Activated T-cell treated with anti-CD3 and anti-CD28 coated beads, Interleukin-2, amount 50 U/mL, for 72 hours (primary cell): ENCODE results near the gene CRNKL1. TPM values are rescaled to one million over a fixed set of nuclear protein-coding genes. Genes with fewer than 3 reads are reported as not detected.
"Not testable (repeated sequence)": the region's sequence is repeated elsewhere in the genome, so short reads cannot be mapped to it uniquely, and the experiment has no call there.

Experiments
- ATAC-seq, 2 donors: fragments of 150-1000 bp; cut with Tn5 transposase; replicated peaks in 1 of 2; 2 replicates each; pipeline ENCODE4 v1.10.0; 2021; ENCODE audit warnings: moderate library complexity in 2 of 2, mild to moderate bottlenecking in 1 of 2
- DNase-seq, 2 donors: peaks; one replicate each; pipeline ENCODE4 v3.0.0; 2021 to 2022; ENCODE audit warnings: mixed read lengths in 1 of 2
- H3K27ac Mint-ChIP-seq: one replicate; pipeline ENCODE4 v1.8.0; 2022; ENCODE audit warnings: mild to moderate bottlenecking, moderate library complexity, mixed read lengths
- H3K27me3 Mint-ChIP-seq: one replicate; pipeline ENCODE4 v1.8.0; 2022; ENCODE audit warnings: low read depth, mixed read lengths
- H3K36me3 Mint-ChIP-seq, 2 donors: one replicate each; pipeline ENCODE4 v1.8.0; 2022; ENCODE audit warnings: mixed read lengths in 2 of 2, mild to moderate bottlenecking in 1 of 2; ENCODE audit not compliant: insufficient read depth in 2 of 2
- H3K4me1 Mint-ChIP-seq: one replicate; pipeline ENCODE4 v1.8.0; 2022; ENCODE audit warnings: low read depth, mixed read lengths
- H3K4me3 Mint-ChIP-seq, 2 donors: one replicate each; pipeline ENCODE4 v1.8.0; 2022; ENCODE audit warnings: mild to moderate bottlenecking in 2 of 2, mixed read lengths in 2 of 2, moderate library complexity in 2 of 2
- H3K9me3 Mint-ChIP-seq, 2 donors: one replicate each; pipeline ENCODE4 v1.8.0; 2022; ENCODE audit warnings: mixed read lengths in 2 of 2
- total RNA-seq, 2 donors: library from RNA; stranded (reverse); gene quantifications; one replicate each; pipeline ENCODE4 v1.2.3, GENCODE V29; 2022

CRNKL1 gene
- total RNA-seq, 2 donors from 2014 or later = 22.3 to 27.9 TPM

- H3K27ac Mint-ChIP-seq = no peak overlapping the region
- peak overlapping the region in 1 of 2 donors; percentile 43 for H3K4me3 Mint-ChIP-seq
- H3K4me1 Mint-ChIP-seq = peaks cover 37% of the 10 kb centered on the region
- no peaks in the 10 kb centered on the region for H3K27me3 Mint-ChIP-seq
- no peaks in the 10 kb centered on the region for H3K9me3 Mint-ChIP-seq
- DNase-seq (peak; percentile 27 to 36), ATAC-seq (no peak)
- peaks cover 0 to 8% of the 10 kb centered on the region in 2 donors for H3K36me3 Mint-ChIP-seq
Measured at GRCh38 chr20:20014659-20015058, 37.6 kb downstream of the CRNKL1 start.

- H3K27me3 Mint-ChIP-seq = peaks cover 9% of the 10 kb centered on the region
Measured at GRCh38 chr20:20012541-20012940, 39.7 kb downstream of the CRNKL1 start.

GRCh38 chr20:20010639-20011500 lies 41.4 kb downstream of the CRNKL1 start:
- H3K36me3 Mint-ChIP-seq = no peaks in the 10 kb centered on the region
- H3K4me1 Mint-ChIP-seq = peaks cover 11% of the 10 kb centered on the region
- no peak for DNase-seq
- no peak for ATAC-seq
- no peaks in the 10 kb centered on the region for H3K9me3 Mint-ChIP-seq
- H3K27ac Mint-ChIP-seq = no peak overlapping the region
- no peak overlapping the region for H3K4me3 Mint-ChIP-seq
- peaks cover 12% of the 10 kb centered on the region for H3K27me3 Mint-ChIP-seq

More at GRCh38 chr20:20012541-20012940, 39.7 kb downstream of the CRNKL1 start:
- no peak for DNase-seq
- no peak overlapping the region for H3K4me3 Mint-ChIP-seq
- H3K36me3 Mint-ChIP-seq = no peaks in the 10 kb centered on the region
- peaks cover 17% of the 10 kb centered on the region for H3K4me1 Mint-ChIP-seq
- no peak for ATAC-seq
- H3K9me3 Mint-ChIP-seq = no peaks in the 10 kb centered on the region
- H3K27ac Mint-ChIP-seq = no peak overlapping the region

- peaks cover 12% of the 10 kb centered on the region for H3K27me3 Mint-ChIP-seq
- H3K27ac Mint-ChIP-seq = no peak overlapping the region
- peaks cover 5% of the 10 kb centered on the region for H3K4me1 Mint-ChIP-seq
- H3K4me3 Mint-ChIP-seq = no peak overlapping the region
- no peak for DNase-seq
- no peaks in the 10 kb centered on the region for H3K9me3 Mint-ChIP-seq
- H3K36me3 Mint-ChIP-seq = no peaks in the 10 kb centered on the region
- no peak for ATAC-seq
Measured at GRCh38 chr20:20009784-20010253, 42.4 kb downstream of the CRNKL1 start.

- DNase-seq = no peak
- Mint-ChIP-seq H3K27me3 (peaks cover 51% of the 10 kb centered on the region), H3K4me3 (no peak overlapping the region), H3K36me3 (peaks cover 0 to 1% of the 10 kb centered on the region in 2 donors), H3K4me1 (peaks cover 20% of the 10 kb centered on the region), H3K9me3 (no peaks in the 10 kb centered on the region), H3K27ac (no peak overlapping the region)
- no peak for ATAC-seq
Measured at GRCh38 chr20:20005342-20005741, 46.9 kb downstream of the CRNKL1 start.

GRCh38 chr20:20003955-20004322 lies 48.3 kb downstream of the CRNKL1 start:
- Mint-ChIP-seq H3K4me3 (peak overlapping the region; percentile 63 to 66), H3K27ac (peak overlapping the region; percentile 16), H3K27me3 (peaks cover 64% of the 10 kb centered on the region), H3K4me1 (peaks cover 20% of the 10 kb centered on the region)
- not testable (repeated sequence) for H3K36me3 Mint-ChIP-seq, H3K9me3 Mint-ChIP-seq, ATAC-seq, DNase-seq

- DNase-seq (peak; percentile 31 to 33), ATAC-seq (peak; percentile 76 to 91)
- Mint-ChIP-seq H3K27ac (peak overlapping the region; percentile 16), H3K9me3 (no peaks in the 10 kb centered on the region), H3K36me3 (peaks cover 0 to 1% of the 10 kb centered on the region in 2 donors), H3K4me1 (peaks cover 20% of the 10 kb centered on the region), H3K27me3 (peaks cover 69% of the 10 kb centered on the region), H3K4me3 (peak overlapping the region; percentile 63 to 66)
Measured at GRCh38 chr20:20003031-20003954, 49.0 kb downstream of the CRNKL1 start.

- peaks cover 59% of the 10 kb centered on the region for H3K27me3 Mint-ChIP-seq
- peak overlapping the region; percentile 63 to 66 for H3K4me3 Mint-ChIP-seq
- ATAC-seq = no peak
Measured at GRCh38 chr20:20002101-20002998, 49.9 kb downstream of the CRNKL1 start.

GRCh38 chr20:20000211-20000968 lies 51.9 kb downstream of the CRNKL1 start:
- H3K36me3 Mint-ChIP-seq = peaks cover 0 to 1% of the 10 kb centered on the region in 2 donors
- DNase-seq (no peak), ATAC-seq (no peak)
- peaks cover 58% of the 10 kb centered on the region for H3K27me3 Mint-ChIP-seq
- no peak overlapping the region for H3K4me3 Mint-ChIP-seq
- no peak overlapping the region for H3K27ac Mint-ChIP-seq
- peaks cover 20% of the 10 kb centered on the region for H3K4me1 Mint-ChIP-seq
- no peaks in the 10 kb centered on the region for H3K9me3 Mint-ChIP-seq

More at GRCh38 chr20:20002101-20002998, 49.9 kb downstream of the CRNKL1 start:
- H3K4me1 Mint-ChIP-seq = peaks cover 20% of the 10 kb centered on the region
- peaks cover 0 to 1% of the 10 kb centered on the region in 2 donors for H3K36me3 Mint-ChIP-seq
- DNase-seq = no peak
- peak overlapping the region; percentile 16 for H3K27ac Mint-ChIP-seq
- no peaks in the 10 kb centered on the region for H3K9me3 Mint-ChIP-seq

GRCh38 chr20:19998990-19999705 lies 53.1 kb downstream of the CRNKL1 start:
- DNase-seq (no peak), ATAC-seq (no peak)
- Mint-ChIP-seq H3K27me3 (peaks cover 54% of the 10 kb centered on the region), H3K4me1 (peaks cover 17% of the 10 kb centered on the region), H3K9me3 (no peaks in the 10 kb centered on the region), H3K4me3 (no peak overlapping the region), H3K27ac (no peak overlapping the region), H3K36me3 (peaks cover 0 to 1% of the 10 kb centered on the region in 2 donors)

- no peaks in the 10 kb centered on the region for H3K36me3 Mint-ChIP-seq
- H3K27me3 Mint-ChIP-seq = peaks cover 32% of the 10 kb centered on the region
- H3K4me1 Mint-ChIP-seq = no peaks in the 10 kb centered on the region
- ATAC-seq (no peak), DNase-seq (no peak)
- no peak overlapping the region for H3K4me3 Mint-ChIP-seq
- no peaks in the 10 kb centered on the region for H3K9me3 Mint-ChIP-seq
- H3K27ac Mint-ChIP-seq = no peak overlapping the region
Measured at GRCh38 chr20:19996917-19997316, 55.3 kb downstream of the CRNKL1 start.
